Activated CD4-positive, alpha-beta T cell treated with anti-CD3 and anti-CD28 coated beads for 36 hours (primary cell): ENCODE measurements around the gene CCDC148. TPM values are rescaled to one million over a fixed set of nuclear protein-coding genes. Genes with fewer than 3 reads are reported as not detected.

ENCODE experiments used
- ATAC-seq: fragments of 200-7000 bp; cut with Tn5 transposase; one replicate; pipeline ENCODE4 v1.10.0; 2021; ENCODE audit warnings: mild to moderate bottlenecking, moderate library complexity
- CTCF ChIA-PET: fragments of 350-600 bp; sonication (Branson Sonifier 250); formaldehyde crosslinking; loops from one replicate; lab custom pipeline; 2021; ENCODE audit warnings: antibody characterized with exemption; lab: Charles Lee
- POLR2A ChIA-PET: fragments of 350-600 bp; sonication (Branson Sonifier 250); formaldehyde crosslinking; loops from one replicate; lab custom pipeline; 2021; ENCODE audit warnings: antibody characterized with exemption, inconsistent platforms; lab: Charles Lee
- DNase-seq: peaks from one replicate; pipeline ENCODE4 v3.0.0-alpha.2; 2020
- H3K27ac Mint-ChIP-seq: one replicate; pipeline ENCODE4 v1.8.0; 2021; ENCODE audit warnings: mixed read lengths
- H3K27me3 Mint-ChIP-seq: one replicate; pipeline ENCODE4 v1.8.0; 2021; ENCODE audit warnings: mixed read lengths
- H3K36me3 Mint-ChIP-seq: one replicate; pipeline ENCODE4 v1.8.0; 2021; ENCODE audit warnings: low read depth, mixed read lengths
- H3K4me1 Mint-ChIP-seq: one replicate; pipeline ENCODE4 v1.8.0; 2021; ENCODE audit warnings: mixed read lengths
- H3K4me3 Mint-ChIP-seq: one replicate; pipeline ENCODE4 v1.8.0; 2021; ENCODE audit warnings: mild to moderate bottlenecking, moderate library complexity, mixed read lengths
- H3K9me3 Mint-ChIP-seq: one replicate; pipeline ENCODE4 v1.8.0; 2021; ENCODE audit warnings: low read depth, mixed read lengths
- intact Hi-C, 2 experiments: fragments of 100-400 bp; cut with DNase I in 1 of 2; cut with micrococcal nuclease in 1 of 2; formaldehyde crosslinking; loops; one replicate each; pipeline versions ENCODE4 v1.14.2 to v1.15.1; 2022 to 2024; cut with DNase I, micrococcal nuclease
- total RNA-seq, 2 experiments: library from RNA; stranded (reverse); gene quantifications; one replicate each; pipeline ENCODE4 v1.2.3, GENCODE V29; 2021

The CCDC148 gene
- total RNA-seq, 2 experiments from 2014 or later: 0.23 to 0.26 TPM

- no peak for ATAC-seq
- CTCF ChIA-PET: no interaction called here
Measured at GRCh38 chr2:158130832-158131473, 325.6 kb downstream of the CCDC148 start.

GRCh38 chr2:158129037-158129436 lies 327.5 kb downstream of the CCDC148 start:
- no peak overlapping the region for H3K27ac Mint-ChIP-seq
- ATAC-seq (no peak), DNase-seq (no peak)
- POLR2A ChIA-PET: no interaction called here
- H3K9me3 Mint-ChIP-seq: no peaks in the 10 kb centered on the region
- peaks cover 6% of the 10 kb centered on the region for H3K27me3 Mint-ChIP-seq
- intact Hi-C loops: no loop called here
- H3K36me3 Mint-ChIP-seq: no peaks in the 10 kb centered on the region
- CTCF ChIA-PET: interaction anchor here (1.1 kb wide), 1 partner anchor 9 kb away, joined by 3 read pairs; no protein-coding TSS in a partner anchor
- H3K4me1 Mint-ChIP-seq: no peaks in the 10 kb centered on the region
- no peak overlapping the region for H3K4me3 Mint-ChIP-seq

More at GRCh38 chr2:158130832-158131473, 325.6 kb downstream of the CCDC148 start:
- Mint-ChIP-seq H3K27me3 (peaks cover 2% of the 10 kb centered on the region), H3K36me3 (no peaks in the 10 kb centered on the region), H3K4me3 (no peak overlapping the region), H3K27ac (no peak overlapping the region), H3K4me1 (no peaks in the 10 kb centered on the region), H3K9me3 (no peaks in the 10 kb centered on the region)
- POLR2A ChIA-PET: no interaction called here
- intact Hi-C loops: no loop called here
- no peak for DNase-seq

- H3K9me3 Mint-ChIP-seq: no peaks in the 10 kb centered on the region
- intact Hi-C loops: no loop called here
- H3K36me3 Mint-ChIP-seq: no peaks in the 10 kb centered on the region
- DNase-seq (no peak), ATAC-seq (no peak)
- CTCF ChIA-PET: interaction anchor here (1.1 kb wide), 1 partner anchor 10 kb away, joined by 3 read pairs; no protein-coding TSS in a partner anchor
- peaks cover 6% of the 10 kb centered on the region for H3K27me3 Mint-ChIP-seq
- no peak overlapping the region for H3K4me3 Mint-ChIP-seq
- no peak overlapping the region for H3K27ac Mint-ChIP-seq
- POLR2A ChIA-PET: no interaction called here
- H3K4me1 Mint-ChIP-seq: no peaks in the 10 kb centered on the region
Measured at GRCh38 chr2:158128168-158128973, 328.2 kb downstream of the CCDC148 start.

GRCh38 chr2:158127380-158127804 lies 329.2 kb downstream of the CCDC148 start:
- DNase-seq (no peak), ATAC-seq (no peak)
- Mint-ChIP-seq H3K4me1 (no peaks in the 10 kb centered on the region), H3K4me3 (no peak overlapping the region), H3K27me3 (peaks cover 6% of the 10 kb centered on the region), H3K27ac (no peak overlapping the region), H3K36me3 (no peaks in the 10 kb centered on the region), H3K9me3 (no peaks in the 10 kb centered on the region)
- CTCF ChIA-PET: no interaction called here
- intact Hi-C loops: no loop called here
- POLR2A ChIA-PET: no interaction called here

GRCh38 chr2:158125756-158126498 lies 330.6 kb downstream of the CCDC148 start:
- Mint-ChIP-seq H3K4me1 (no peaks in the 10 kb centered on the region), H3K36me3 (no peaks in the 10 kb centered on the region), H3K4me3 (no peak overlapping the region), H3K27ac (no peak overlapping the region), H3K9me3 (no peaks in the 10 kb centered on the region), H3K27me3 (peaks cover 3% of the 10 kb centered on the region)
- ChIA-PET POLR2A (no interaction called here), CTCF (no interaction called here)
- no peak for DNase-seq
- ATAC-seq: no peak
- intact Hi-C loops: no loop called here

- no peak overlapping the region for H3K4me3 Mint-ChIP-seq
- ATAC-seq (no peak), DNase-seq (no peak)
- no peaks in the 10 kb centered on the region for H3K36me3 Mint-ChIP-seq
- POLR2A ChIA-PET: no interaction called here
- H3K27ac Mint-ChIP-seq: no peak overlapping the region
- CTCF ChIA-PET: no interaction called here
- intact Hi-C loops: no loop called here
- H3K27me3 Mint-ChIP-seq: peaks cover 3% of the 10 kb centered on the region
- H3K4me1 Mint-ChIP-seq: no peaks in the 10 kb centered on the region
- no peaks in the 10 kb centered on the region for H3K9me3 Mint-ChIP-seq
Measured at GRCh38 chr2:158124896-158125295, 331.7 kb downstream of the CCDC148 start.

Other genes with a start within 250 kb of the CCDC148 start
- gene PKP4, start 199 bp upstream of the CCDC148 start, total RNA-seq: 10 to 100 TPM; 39.2 to 58.4 TPM